A375 (cell line): Measurements from ENCODE around the gene SEM1. TPM values are rescaled to one million over a fixed set of nuclear protein-coding genes. Genes with fewer than 3 reads are reported as not detected.

Experiments
- total RNA-seq: library from RNA; depleted of rRNA; stranded (reverse); fragments of >200 nt; shearing (Covaris generic); gene quantifications from 2 replicates; pipeline ENCODE4 v1.2.3, GENCODE V29; 2014; rRNA removed

Gene SEM1
- total RNA-seq, result 342 and 362 TPM in 2 replicates

DNA sequence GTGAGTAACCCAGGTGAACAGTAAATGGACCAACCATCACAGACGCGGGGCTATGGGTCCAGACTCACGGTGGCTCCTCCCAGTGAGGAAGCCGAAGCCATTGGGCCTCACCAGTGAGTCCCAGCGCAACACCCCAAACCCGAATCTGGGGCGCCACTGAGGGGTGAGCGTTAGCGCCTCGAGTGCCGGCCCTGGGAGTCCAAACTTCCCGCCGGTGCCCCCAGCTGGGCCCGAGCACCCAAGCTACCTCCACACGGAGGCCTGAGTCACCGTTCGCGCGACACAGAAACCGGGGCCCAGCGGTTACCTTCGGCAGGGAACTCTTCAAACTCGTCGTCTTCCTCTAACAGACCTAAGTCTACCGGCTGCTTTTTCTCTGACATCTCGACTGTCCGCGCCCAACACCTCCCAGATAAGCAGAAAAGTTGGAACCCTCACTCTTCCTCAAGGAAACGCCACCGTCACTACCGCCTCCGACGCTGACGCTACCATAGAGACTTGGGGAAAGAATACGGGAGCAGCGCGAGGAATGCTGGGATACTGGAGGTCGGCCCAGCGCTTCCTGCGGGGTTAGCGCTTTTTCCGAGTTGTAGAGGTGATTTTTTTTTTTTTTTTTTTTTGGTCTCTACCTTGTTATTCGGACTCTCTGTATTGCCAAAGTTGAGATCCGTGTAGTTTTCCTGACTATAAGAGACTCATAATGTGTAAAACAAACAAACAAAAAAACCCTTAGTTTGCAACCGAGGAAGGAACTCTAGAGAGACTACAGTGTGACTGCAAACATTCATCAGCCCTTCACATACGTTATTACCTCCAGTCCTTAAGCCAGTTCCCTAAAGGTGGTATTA lies at the start of gene SEM1:
TSS of gene SEM1 (minus strand) at position 466 of the 848 bp plus-strand sequence. CDS start at position 383, 83 bp downstream.

